ENCODE results near the gene PKD2.
"Not testable (repeated sequence)": the region's sequence is repeated elsewhere in the genome, so short reads cannot be mapped to it uniquely, and the experiment has no call there.

PKD2 gene

GRCh38 chr4:87986508-87986907 lies 20.9 kb upstream of the PKD2 start:
- no peak for DNase-seq

- DNase-seq, result no peak
Measured at GRCh38 chr4:87989765-87990164, 17.7 kb upstream of the PKD2 start.

GRCh38 chr4:87995435-87995834 lies 12.0 kb upstream of the PKD2 start:
- DNase-seq, result no peak

- not testable (repeated sequence) for DNase-seq
Measured at GRCh38 chr4:87999191-87999691, 8.2 kb upstream of the PKD2 start.

- DNase-seq, result no peak
Measured at GRCh38 chr4:88001871-88002270, 5.6 kb upstream of the PKD2 start.

- no peak for DNase-seq
Measured at GRCh38 chr4:88002786-88003185, 4.6 kb upstream of the PKD2 start.

GRCh38 chr4:88003261-88003660 lies 4.2 kb upstream of the PKD2 start:
- DNase-seq, result no peak

GRCh38 chr4:88005076-88005475 lies 2.4 kb upstream of the PKD2 start:
- DNase-seq, result peak; percentile 85

GRCh38 chr4:88005946-88006345 lies 1.5 kb upstream of the PKD2 start:
- no peak for DNase-seq

GRCh38 chr4:88006956-88007303 lies 505 bp upstream of the PKD2 start:
- no peak for DNase-seq

- peak; percentile 50 for DNase-seq
Measured at GRCh38 chr4:88008122-88008742, 797 bp downstream of the PKD2 start.

- no peak for DNase-seq
Measured at GRCh38 chr4:88008743-88009171, 1.3 kb downstream of the PKD2 start.

GRCh38 chr4:88009871-88010270 lies 2.4 kb downstream of the PKD2 start:
- DNase-seq, result no peak

- no peak for DNase-seq
Measured at GRCh38 chr4:88010966-88011365, 3.5 kb downstream of the PKD2 start.

GRCh38 chr4:88012647-88013046 lies 5.2 kb downstream of the PKD2 start:
- no peak for DNase-seq

- no peak for DNase-seq
Measured at GRCh38 chr4:88014386-88014905, 7.0 kb downstream of the PKD2 start.

GRCh38 chr4:88015659-88016295 lies 8.3 kb downstream of the PKD2 start:
- no peak for DNase-seq

- peak; percentile 93 for DNase-seq
Measured at GRCh38 chr4:88017516-88018297, 10.3 kb downstream of the PKD2 start.

GRCh38 chr4:88018466-88018865 lies 11.0 kb downstream of the PKD2 start:
- DNase-seq, result no peak

- DNase-seq, result no peak
Measured at GRCh38 chr4:88021824-88022223, 14.4 kb downstream of the PKD2 start.

GRCh38 chr4:88022289-88022688 lies 14.9 kb downstream of the PKD2 start:
- no peak for DNase-seq

GRCh38 chr4:88025868-88026661 lies 18.6 kb downstream of the PKD2 start:
- not testable (repeated sequence) for DNase-seq

All from fibroblast of skin of abdomen (primary cell).